DMS53 treated with DMSO at 0.1 percent for 48 hours (cell line): ENCODE results near the gene DQX1.
"Not testable (repeated sequence)": the region's sequence is repeated elsewhere in the genome, so short reads cannot be mapped to it uniquely, and the experiment has no call there.

Source experiments
- DNase-seq: peaks from one replicate; lab custom pipeline; 2025; ENCODE audit not compliant: unreplicated experiment; lab: John Stamatoyannopoulos, UW

DQX1 gene

DNA sequence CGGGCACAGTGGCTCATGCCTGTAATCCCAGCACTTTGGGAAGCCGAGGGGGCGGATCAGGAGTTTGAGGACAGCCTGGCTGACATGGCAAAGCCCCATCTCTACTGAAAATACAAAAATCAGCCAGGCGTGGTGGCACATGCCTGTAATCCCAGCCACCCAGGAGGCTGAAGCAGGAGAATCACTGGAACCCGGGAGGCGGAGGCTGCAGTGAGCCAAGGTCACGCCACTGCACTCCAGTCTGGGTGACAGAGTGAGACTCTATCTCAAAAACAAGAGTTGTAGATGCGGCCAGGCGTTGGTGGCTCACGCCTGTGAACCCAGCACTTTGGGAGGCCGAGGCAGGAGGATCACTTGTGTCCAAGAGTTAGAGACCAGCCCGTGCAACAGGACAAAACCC, 55.3 kb downstream of the DQX1 start:
- DNase-seq = not testable (repeated sequence)
